Measurements from ENCODE around the gene METTL16. TPM values are rescaled to one million over a fixed set of nuclear protein-coding genes. Genes with fewer than 3 reads are reported as not detected.

The METTL16 gene
- total and polyA plus RNA-seq, 4 donors: 4.1 to 8.9 (median 6.6) TPM

DNA sequence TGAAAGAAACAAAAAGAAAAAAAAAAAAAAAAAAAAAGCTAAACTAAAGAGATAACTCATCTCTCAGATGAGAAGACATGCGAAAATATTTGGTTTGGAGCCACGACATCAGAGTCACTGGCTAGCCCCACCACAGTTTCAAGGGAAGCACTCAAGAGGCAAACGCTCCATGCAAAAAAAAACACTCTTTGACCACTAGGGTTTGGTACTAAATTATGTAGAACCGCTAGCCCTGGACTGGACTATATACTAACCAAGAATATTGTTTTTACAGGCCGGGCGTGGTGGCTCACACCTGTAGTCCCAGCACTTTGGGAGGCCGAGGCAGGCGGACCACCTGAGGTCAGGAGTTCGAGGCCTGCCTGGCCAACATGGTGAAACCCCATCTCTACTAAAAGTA is 37.3 kb downstream of the METTL16 start:
- H3K9ac ChIP-seq (ENCODE audit: low read depth in 1 of 2, low read length in 2 of 2): no peak overlapping the region
- peaks cover 3 to 42% (median 31%) of the 10 kb centered on the region in 4 donors for H3K36me3 ChIP-seq (ENCODE audit: control insufficient read depth in 4 of 4, insufficient read depth in 3 of 4, low read depth in 1 of 4, low read length in 3 of 4)
- no peaks in the 10 kb centered on the region for H3K4me1 ChIP-seq (ENCODE audit: control insufficient read depth in 4 of 4, insufficient read depth in 4 of 4, low read length in 3 of 4)
- TF ChIP-seq, protein P1, sequence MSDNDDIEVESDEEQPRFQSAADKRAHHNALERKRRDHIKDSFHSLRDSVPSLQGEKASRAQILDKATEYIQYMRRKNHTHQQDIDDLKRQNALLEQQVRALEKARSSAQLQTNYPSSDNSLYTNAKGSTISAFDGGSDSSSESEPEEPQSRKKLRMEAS (IDR thresholded peaks at IDR 0.05): no peak
- TF ChIP-seq, protein P2, sequence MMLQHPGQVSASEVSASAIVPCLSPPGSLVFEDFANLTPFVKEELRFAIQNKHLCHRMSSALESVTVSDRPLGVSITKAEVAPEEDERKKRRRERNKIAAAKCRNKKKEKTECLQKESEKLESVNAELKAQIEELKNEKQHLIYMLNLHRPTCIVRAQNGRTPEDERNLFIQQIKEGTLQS (IDR thresholded peaks at IDR 0.05): no peak
- no peak for TF ChIP-seq YY1 (IDR thresholded peaks at IDR 0.05)
- no peak for TF ChIP-seq GABPA (IDR thresholded peaks at IDR 0.05 in 1 of 2, conservative IDR thresholded peaks at IDR 0.05 in 1 of 2)
- TF ChIP-seq HNF4A (conservative IDR thresholded peaks at IDR 0.05): no peak
- TF ChIP-seq RAD21 (IDR thresholded peaks at IDR 0.05): no peak
- TF ChIP-seq, protein P3, sequence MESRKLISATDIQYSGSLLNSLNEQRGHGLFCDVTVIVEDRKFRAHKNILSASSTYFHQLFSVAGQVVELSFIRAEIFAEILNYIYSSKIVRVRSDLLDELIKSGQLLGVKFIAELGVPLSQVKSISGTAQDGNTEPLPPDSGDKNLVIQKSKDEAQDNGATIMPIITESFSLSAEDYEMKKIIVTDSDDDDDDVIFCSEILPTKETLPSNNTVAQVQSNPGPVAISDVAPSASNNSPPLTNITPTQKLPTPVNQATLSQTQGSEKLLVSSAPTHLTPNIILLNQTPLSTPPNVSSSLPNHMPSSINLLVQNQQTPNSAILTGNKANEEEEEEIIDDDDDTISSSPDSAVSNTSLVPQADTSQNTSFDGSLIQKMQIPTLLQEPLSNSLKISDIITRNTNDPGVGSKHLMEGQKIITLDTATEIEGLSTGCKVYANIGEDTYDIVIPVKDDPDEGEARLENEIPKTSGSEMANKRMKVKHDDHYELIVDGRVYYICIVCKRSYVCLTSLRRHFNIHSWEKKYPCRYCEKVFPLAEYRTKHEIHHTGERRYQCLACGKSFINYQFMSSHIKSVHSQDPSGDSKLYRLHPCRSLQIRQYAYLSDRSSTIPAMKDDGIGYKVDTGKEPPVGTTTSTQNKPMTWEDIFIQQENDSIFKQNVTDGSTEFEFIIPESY (IDR thresholded peaks at IDR 0.05): no peak
- no peak for DNase-seq (ENCODE audit: low spot score)
- H3K4me3 ChIP-seq (ENCODE audit: low read depth in 1 of 3, low read length in 3 of 3): no peak overlapping the region
- H3K9me3 ChIP-seq (ENCODE audit: control insufficient read depth in 4 of 4, low read length in 3 of 4): no peaks in the 10 kb centered on the region
- H3K27ac ChIP-seq (ENCODE audit: low read depth in 1 of 2, low read length in 2 of 2): no peak overlapping the region
- no peaks in the 10 kb centered on the region for H3K27me3 ChIP-seq (ENCODE audit: control insufficient read depth in 4 of 4, insufficient read depth in 4 of 4, low read length in 3 of 4)
- 97% methylated on average over 9 of the region's 9 CpGs for WGBS

DNA sequence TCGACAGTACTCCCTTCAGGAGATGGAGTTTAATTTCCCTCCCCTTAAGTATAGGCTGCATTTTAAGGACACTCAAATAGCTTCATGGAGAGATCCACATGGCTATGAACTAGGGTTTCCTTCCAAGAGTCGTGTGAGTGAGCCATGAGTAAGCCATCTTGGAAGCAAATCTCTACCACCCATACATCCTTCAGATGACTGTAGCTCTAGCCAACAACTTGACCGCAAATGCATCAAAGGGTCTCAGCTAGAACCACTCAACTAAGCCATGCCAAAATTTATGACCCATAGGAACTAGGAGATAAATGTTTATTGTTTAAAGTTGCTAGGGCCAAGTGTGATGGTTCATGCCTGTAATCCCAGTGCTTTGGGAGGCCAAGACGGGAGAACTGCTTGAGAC is 43.4 kb downstream of the METTL16 start:
- H3K36me3 ChIP-seq (ENCODE audit: control insufficient read depth in 4 of 4, insufficient read depth in 3 of 4, low read depth in 1 of 4, low read length in 3 of 4): peaks cover 2 to 33% (median 17%) of the 10 kb centered on the region in 4 donors
- no peak for DNase-seq (ENCODE audit: low spot score)
- peaks cover 0 to 3% (median 0%) of the 10 kb centered on the region in 4 donors for H3K4me1 ChIP-seq (ENCODE audit: control insufficient read depth in 4 of 4, insufficient read depth in 4 of 4, low read length in 3 of 4)
- TF ChIP-seq NR2F2 (IDR thresholded peaks at IDR 0.05) (no peak), HNF4A (conservative IDR thresholded peaks at IDR 0.05) (no peak)
- TF ChIP-seq, protein P4, sequence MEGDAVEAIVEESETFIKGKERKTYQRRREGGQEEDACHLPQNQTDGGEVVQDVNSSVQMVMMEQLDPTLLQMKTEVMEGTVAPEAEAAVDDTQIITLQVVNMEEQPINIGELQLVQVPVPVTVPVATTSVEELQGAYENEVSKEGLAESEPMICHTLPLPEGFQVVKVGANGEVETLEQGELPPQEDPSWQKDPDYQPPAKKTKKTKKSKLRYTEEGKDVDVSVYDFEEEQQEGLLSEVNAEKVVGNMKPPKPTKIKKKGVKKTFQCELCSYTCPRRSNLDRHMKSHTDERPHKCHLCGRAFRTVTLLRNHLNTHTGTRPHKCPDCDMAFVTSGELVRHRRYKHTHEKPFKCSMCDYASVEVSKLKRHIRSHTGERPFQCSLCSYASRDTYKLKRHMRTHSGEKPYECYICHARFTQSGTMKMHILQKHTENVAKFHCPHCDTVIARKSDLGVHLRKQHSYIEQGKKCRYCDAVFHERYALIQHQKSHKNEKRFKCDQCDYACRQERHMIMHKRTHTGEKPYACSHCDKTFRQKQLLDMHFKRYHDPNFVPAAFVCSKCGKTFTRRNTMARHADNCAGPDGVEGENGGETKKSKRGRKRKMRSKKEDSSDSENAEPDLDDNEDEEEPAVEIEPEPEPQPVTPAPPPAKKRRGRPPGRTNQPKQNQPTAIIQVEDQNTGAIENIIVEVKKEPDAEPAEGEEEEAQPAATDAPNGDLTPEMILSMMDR (IDR thresholded peaks at IDR 0.05; ENCODE audit: low read depth, low read length, missing input control): no peak
- 95% methylated on average over 4 of the region's 4 CpGs for WGBS
- H3K4me3 ChIP-seq (ENCODE audit: low read depth in 1 of 3, low read length in 3 of 3): no peak overlapping the region
- no peaks in the 10 kb centered on the region for H3K27me3 ChIP-seq (ENCODE audit: control insufficient read depth in 4 of 4, insufficient read depth in 4 of 4, low read length in 3 of 4)
- H3K27ac ChIP-seq (ENCODE audit: low read depth in 1 of 2, low read length in 2 of 2): no peak overlapping the region
- H3K9ac ChIP-seq (ENCODE audit: low read depth in 1 of 2, low read length in 2 of 2): no peak overlapping the region
- H3K9me3 ChIP-seq (ENCODE audit: control insufficient read depth in 4 of 4, low read length in 3 of 4): no peaks in the 10 kb centered on the region

DNA sequence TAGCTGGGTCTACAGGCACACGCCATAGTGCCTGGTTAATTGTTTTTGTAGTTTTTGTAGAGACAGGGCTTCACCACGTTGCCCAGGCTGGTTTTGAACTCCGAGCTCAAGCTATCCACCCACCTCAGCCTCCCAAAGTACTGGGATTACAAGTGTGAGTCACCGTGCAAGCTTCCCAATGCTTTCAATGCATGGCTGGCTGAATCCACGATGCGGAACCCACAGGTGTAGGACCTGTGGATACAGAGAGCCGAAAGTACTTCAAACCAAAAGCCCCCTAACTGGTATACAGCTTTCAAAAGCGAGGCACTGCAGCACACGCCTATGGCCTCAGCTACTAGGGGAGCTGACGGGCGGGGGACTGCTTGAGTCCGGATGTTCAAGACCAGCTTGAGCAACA is 44.8 kb downstream of the METTL16 start:
- H3K4me1 ChIP-seq (ENCODE audit: control insufficient read depth in 4 of 4, insufficient read depth in 4 of 4, low read length in 3 of 4): peaks cover 0 to 3% (median 0%) of the 10 kb centered on the region in 4 donors
- WGBS: 96% methylated on average over 12 of the region's 12 CpGs
- no peak overlapping the region for H3K4me3 ChIP-seq (ENCODE audit: low read depth in 1 of 3, low read length in 3 of 3)
- DNase-seq (ENCODE audit: low spot score): no peak
- TF ChIP-seq GABPA (IDR thresholded peaks at IDR 0.05 in 1 of 2, conservative IDR thresholded peaks at IDR 0.05 in 1 of 2): no peak
- TF ChIP-seq NR2F2 (IDR thresholded peaks at IDR 0.05): no peak
- TF ChIP-seq RXRA (IDR thresholded peaks at IDR 0.05): no peak
- TF ChIP-seq SP1 (IDR thresholded peaks at IDR 0.05): no peak
- TF ChIP-seq, protein P2 (IDR thresholded peaks at IDR 0.05): no peak
- TF ChIP-seq EGR1 (IDR thresholded peaks at IDR 0.05; ENCODE audit: low read depth in 2 of 2): no peak
- TF ChIP-seq, protein P5, sequence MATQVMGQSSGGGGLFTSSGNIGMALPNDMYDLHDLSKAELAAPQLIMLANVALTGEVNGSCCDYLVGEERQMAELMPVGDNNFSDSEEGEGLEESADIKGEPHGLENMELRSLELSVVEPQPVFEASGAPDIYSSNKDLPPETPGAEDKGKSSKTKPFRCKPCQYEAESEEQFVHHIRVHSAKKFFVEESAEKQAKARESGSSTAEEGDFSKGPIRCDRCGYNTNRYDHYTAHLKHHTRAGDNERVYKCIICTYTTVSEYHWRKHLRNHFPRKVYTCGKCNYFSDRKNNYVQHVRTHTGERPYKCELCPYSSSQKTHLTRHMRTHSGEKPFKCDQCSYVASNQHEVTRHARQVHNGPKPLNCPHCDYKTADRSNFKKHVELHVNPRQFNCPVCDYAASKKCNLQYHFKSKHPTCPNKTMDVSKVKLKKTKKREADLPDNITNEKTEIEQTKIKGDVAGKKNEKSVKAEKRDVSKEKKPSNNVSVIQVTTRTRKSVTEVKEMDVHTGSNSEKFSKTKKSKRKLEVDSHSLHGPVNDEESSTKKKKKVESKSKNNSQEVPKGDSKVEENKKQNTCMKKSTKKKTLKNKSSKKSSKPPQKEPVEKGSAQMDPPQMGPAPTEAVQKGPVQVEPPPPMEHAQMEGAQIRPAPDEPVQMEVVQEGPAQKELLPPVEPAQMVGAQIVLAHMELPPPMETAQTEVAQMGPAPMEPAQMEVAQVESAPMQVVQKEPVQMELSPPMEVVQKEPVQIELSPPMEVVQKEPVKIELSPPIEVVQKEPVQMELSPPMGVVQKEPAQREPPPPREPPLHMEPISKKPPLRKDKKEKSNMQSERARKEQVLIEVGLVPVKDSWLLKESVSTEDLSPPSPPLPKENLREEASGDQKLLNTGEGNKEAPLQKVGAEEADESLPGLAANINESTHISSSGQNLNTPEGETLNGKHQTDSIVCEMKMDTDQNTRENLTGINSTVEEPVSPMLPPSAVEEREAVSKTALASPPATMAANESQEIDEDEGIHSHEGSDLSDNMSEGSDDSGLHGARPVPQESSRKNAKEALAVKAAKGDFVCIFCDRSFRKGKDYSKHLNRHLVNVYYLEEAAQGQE (IDR thresholded peaks at IDR 0.05): no peak
- TF ChIP-seq FOXA2 (IDR thresholded peaks at IDR 0.05): no peak
- peaks cover 3 to 41% (median 19%) of the 10 kb centered on the region in 4 donors for H3K36me3 ChIP-seq (ENCODE audit: control insufficient read depth in 4 of 4, insufficient read depth in 3 of 4, low read depth in 1 of 4, low read length in 3 of 4)
- H3K9ac ChIP-seq (ENCODE audit: low read depth in 1 of 2, low read length in 2 of 2): no peak overlapping the region
- H3K9me3 ChIP-seq (ENCODE audit: control insufficient read depth in 4 of 4, low read length in 3 of 4): no peaks in the 10 kb centered on the region
- no peaks in the 10 kb centered on the region for H3K27me3 ChIP-seq (ENCODE audit: control insufficient read depth in 4 of 4, insufficient read depth in 4 of 4, low read length in 3 of 4)
- no peak overlapping the region for H3K27ac ChIP-seq (ENCODE audit: low read depth in 1 of 2, low read length in 2 of 2)
